Keratinocyte (primary cell): ENCODE results near the gene WASF1. TPM values are rescaled to one million over a fixed set of nuclear protein-coding genes. Genes with fewer than 3 reads are reported as not detected.

ENCODE experiments used
- DNase-seq: peaks from one replicate; pipeline ENCODE4 v3.0.0-alpha.2; 2011; ENCODE audit warnings: low read depth, missing footprints, low spot score
- FAIRE-seq: peaks from 2 replicates; lab custom pipeline; 2011; peaks lifted over from hg19 to GRCh38; lab: Jason Lieb, UNC
- H2AFZ ChIP-seq: 2 replicates; pipeline ENCODE4 v1.6.0; 2012; ENCODE audit warnings: low read length, control low read depth, inconsistent platforms; ENCODE audit not compliant: control insufficient read depth
- H3K27ac ChIP-seq: 2 replicates; pipeline ENCODE4 v1.5.1; 2011; ENCODE audit warnings: low read length; ENCODE audit not compliant: control insufficient read depth, insufficient read depth
- H3K27me3 ChIP-seq: 3 replicates; pipeline ENCODE4 v1.6.0; 2011; ENCODE audit warnings: low read length; ENCODE audit not compliant: control insufficient read depth, insufficient read depth; ENCODE audit errors: extremely low read depth
- H3K36me3 ChIP-seq, 2 experiments: 2 replicates in 1 of 2; 3 replicates in 1 of 2; pipeline ENCODE4 v1.5.1; 2011; ENCODE audit warnings: low read length in 2 of 2, mild to moderate bottlenecking in 1 of 2; ENCODE audit not compliant: control insufficient read depth in 2 of 2, insufficient read depth in 2 of 2; ENCODE audit errors: extremely low read depth in 1 of 2
- H3K4me1 ChIP-seq: 3 replicates; pipeline ENCODE4 v1.5.1; 2011; ENCODE audit warnings: low read length; ENCODE audit not compliant: control insufficient read depth, insufficient read depth; ENCODE audit errors: extremely low read depth
- H3K4me2 ChIP-seq: 3 replicates; pipeline ENCODE4 v1.6.0; 2011; ENCODE audit warnings: low read depth, low read length; ENCODE audit not compliant: control insufficient read depth, insufficient read depth; ENCODE audit errors: extremely low read depth
- H3K4me3 ChIP-seq, 3 experiments: fragments of 200-600 bp in 1 of 3; sonication (generic) in 1 of 3; 2 replicates in 2 of 3; 3 replicates in 1 of 3; pipeline ENCODE4 v1.5.1; 2011 to 2016; ENCODE audit warnings: low read length in 3 of 3, mild to moderate bottlenecking in 3 of 3, control low read depth in 2 of 3, inconsistent platforms in 1 of 3, low read depth in 1 of 3, mixed read lengths in 1 of 3, mixed run types in 1 of 3, moderate library complexity in 1 of 3; ENCODE audit not compliant: control insufficient read depth in 2 of 3, insufficient read depth in 2 of 3; ENCODE audit errors: extremely low read depth in 1 of 3
- H3K79me2 ChIP-seq: 2 replicates; pipeline ENCODE4 v1.6.0; 2012; ENCODE audit warnings: low read length; ENCODE audit not compliant: control insufficient read depth, insufficient read depth
- H3K9ac ChIP-seq: 3 replicates; pipeline ENCODE4 v1.6.0; 2011; ENCODE audit warnings: low read length; ENCODE audit not compliant: control insufficient read depth, insufficient read depth; ENCODE audit errors: extremely low read depth
- H3K9me1 ChIP-seq: 3 replicates; pipeline ENCODE4 v1.6.0; 2011; ENCODE audit warnings: low read length; ENCODE audit not compliant: control insufficient read depth, insufficient read depth; ENCODE audit errors: extremely low read depth
- H3K9me3 ChIP-seq: 2 replicates; pipeline ENCODE4 v1.5.1; 2012; ENCODE audit warnings: low read depth, low read length; ENCODE audit not compliant: control insufficient read depth
- H4K20me1 ChIP-seq: 3 replicates; pipeline ENCODE4 v1.6.0; 2011; ENCODE audit warnings: low read length; ENCODE audit not compliant: control insufficient read depth, insufficient read depth; ENCODE audit errors: extremely low read depth
- EZH2 ChIP-seq: IDR thresholded peaks from one replicate; pipeline ENCODE4 v1.6.1; 2012; ENCODE audit warnings: inconsistent platforms, mild to moderate bottlenecking, low read length, moderate library complexity
- dilution Hi-C: fragments of 300-500 bp; cut with MboI; formaldehyde crosslinking; loops from one replicate; pipeline ENCODE4 v1.7.0; 2020; ENCODE audit warnings: low sequenced_read_pairs; ENCODE audit not compliant: extremely low pct_ligation_motif_present
- polyA plus RNA-seq, 5 experiments: library from polyadenylated mRNA; depleted of rRNA in 3 of 5; stranded (reverse) in 3 of 5; stranded (forward) in 1 of 5; unstranded in 1 of 5; fragments of >200 nt; gene quantifications; 1 replicate in 1 of 5; 2 replicates in 3 of 5; 3 replicates in 1 of 5; pipeline versions ENCODE4 v1.2.1 to v1.2.3, GENCODE V29; 2011 to 2012; ENCODE audit warnings: missing spikeins in 2 of 5, low read depth in 1 of 5, low replicate concordance in 1 of 5
- TF ChIP-seq, protein P1 (sequence below), 3 experiments: IDR thresholded peaks in 1 of 3; conservative IDR thresholded peaks in 1 of 3; optimal IDR thresholded peaks in 1 of 3; 2 replicates in 2 of 3; 3 replicates in 1 of 3; pipeline versions ENCODE3 to v1.5.1; 2011; ENCODE audit warnings: low read length in 3 of 3, mild to moderate bottlenecking in 3 of 3, moderate library complexity in 2 of 3, control low read depth in 1 of 3, inconsistent platforms in 1 of 3; ENCODE audit not compliant: insufficient read depth in 2 of 3; ENCODE audit errors: extremely low read depth in 1 of 3

WASF1 gene
- polyA plus RNA-seq, 1 donor (not counting 4 experiments of a cell fraction or from before 2014, with no cell fraction given): 20.9 TPM

GRCh38 chr6:110180228-110181008, 948 bp upstream of the WASF1 start, which contains the start of gene CDC40:
TSS of gene CDC40 (plus strand) at chr6:110180427. CDS start at chr6:110180445, 18 bp downstream.
- H3K27me3 ChIP-seq: no peaks in the 10 kb centered on the region
- peaks cover 0 to 3% of the 10 kb centered on the region in 2 experiments for H3K36me3 ChIP-seq
- peaks cover 30% of the 10 kb centered on the region for H3K4me1 ChIP-seq
- peak within 1 kb of the TSS; percentile 61 to 96 (median 95) for H3K4me3 ChIP-seq
- dilution Hi-C loops: no loop called here
- no peaks in the 10 kb centered on the region for H4K20me1 ChIP-seq
- DNase-seq (no peak), FAIRE-seq (peak; percentile 17)
- H3K79me2 ChIP-seq: peaks cover 80% of the 10 kb centered on the region
- H3K9me3 ChIP-seq: no peaks in the 10 kb centered on the region
- peak within 1 kb of the TSS; percentile 93 for H3K4me2 ChIP-seq
- peak within 1 kb of the TSS; percentile 97 for H3K9ac ChIP-seq
- no peaks in the 10 kb centered on the region for H3K9me1 ChIP-seq
- peak within 1 kb of the TSS; percentile 99 for H2AFZ ChIP-seq
- peak within 1 kb of the TSS; percentile 95 for H3K27ac ChIP-seq
- TF ChIP-seq, protein P1, sequence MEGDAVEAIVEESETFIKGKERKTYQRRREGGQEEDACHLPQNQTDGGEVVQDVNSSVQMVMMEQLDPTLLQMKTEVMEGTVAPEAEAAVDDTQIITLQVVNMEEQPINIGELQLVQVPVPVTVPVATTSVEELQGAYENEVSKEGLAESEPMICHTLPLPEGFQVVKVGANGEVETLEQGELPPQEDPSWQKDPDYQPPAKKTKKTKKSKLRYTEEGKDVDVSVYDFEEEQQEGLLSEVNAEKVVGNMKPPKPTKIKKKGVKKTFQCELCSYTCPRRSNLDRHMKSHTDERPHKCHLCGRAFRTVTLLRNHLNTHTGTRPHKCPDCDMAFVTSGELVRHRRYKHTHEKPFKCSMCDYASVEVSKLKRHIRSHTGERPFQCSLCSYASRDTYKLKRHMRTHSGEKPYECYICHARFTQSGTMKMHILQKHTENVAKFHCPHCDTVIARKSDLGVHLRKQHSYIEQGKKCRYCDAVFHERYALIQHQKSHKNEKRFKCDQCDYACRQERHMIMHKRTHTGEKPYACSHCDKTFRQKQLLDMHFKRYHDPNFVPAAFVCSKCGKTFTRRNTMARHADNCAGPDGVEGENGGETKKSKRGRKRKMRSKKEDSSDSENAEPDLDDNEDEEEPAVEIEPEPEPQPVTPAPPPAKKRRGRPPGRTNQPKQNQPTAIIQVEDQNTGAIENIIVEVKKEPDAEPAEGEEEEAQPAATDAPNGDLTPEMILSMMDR (optimal IDR thresholded peaks at IDR 0.05 in 1 of 3, IDR thresholded peaks at IDR 0.05 in 1 of 3, conservative IDR thresholded peaks at IDR 0.05 in 1 of 3; ENCODE audit: extremely low read depth in 1 of 3, insufficient read depth in 2 of 3, low read length in 3 of 3): no peak
- no peak for TF ChIP-seq EZH2

- Histone ChIP-seq H4K20me1 (no peaks in the 10 kb centered on the region), H3K36me3 (peaks cover 0 to 3% of the 10 kb centered on the region in 2 experiments), H3K9ac (peak overlapping the region; percentile 97), H3K4me1 (peaks cover 30% of the 10 kb centered on the region), H3K27me3 (no peaks in the 10 kb centered on the region), H3K9me3 (no peaks in the 10 kb centered on the region), H3K4me2 (peak overlapping the region; percentile 79), H3K4me3 (peak overlapping the region; percentile 61 to 95 (median 93)), H3K9me1 (no peaks in the 10 kb centered on the region), H3K79me2 (peaks cover 82% of the 10 kb centered on the region), H3K27ac (peak overlapping the region; percentile 95), H2AFZ (peak overlapping the region; percentile 94)
- DNase-seq (no peak), FAIRE-seq (peak; percentile 58)
- TF ChIP-seq, protein P1 (optimal IDR thresholded peaks at IDR 0.05 in 1 of 3, IDR thresholded peaks at IDR 0.05 in 1 of 3, conservative IDR thresholded peaks at IDR 0.05 in 1 of 3; ENCODE audit: extremely low read depth in 1 of 3, insufficient read depth in 2 of 3, low read length in 3 of 3): peak; percentile 62 to 80 (median 76)
- TF ChIP-seq EZH2: no peak
- dilution Hi-C loops: no loop called here
Observed at GRCh38 chr6:110178626-110179405, 654 bp downstream of the WASF1 start.
